ENCODE data around the gene KLHL24.
A peak's percentile ranks its signal among the peaks of the same experiment; 100 is the strongest.

Gene KLHL24, protein sequence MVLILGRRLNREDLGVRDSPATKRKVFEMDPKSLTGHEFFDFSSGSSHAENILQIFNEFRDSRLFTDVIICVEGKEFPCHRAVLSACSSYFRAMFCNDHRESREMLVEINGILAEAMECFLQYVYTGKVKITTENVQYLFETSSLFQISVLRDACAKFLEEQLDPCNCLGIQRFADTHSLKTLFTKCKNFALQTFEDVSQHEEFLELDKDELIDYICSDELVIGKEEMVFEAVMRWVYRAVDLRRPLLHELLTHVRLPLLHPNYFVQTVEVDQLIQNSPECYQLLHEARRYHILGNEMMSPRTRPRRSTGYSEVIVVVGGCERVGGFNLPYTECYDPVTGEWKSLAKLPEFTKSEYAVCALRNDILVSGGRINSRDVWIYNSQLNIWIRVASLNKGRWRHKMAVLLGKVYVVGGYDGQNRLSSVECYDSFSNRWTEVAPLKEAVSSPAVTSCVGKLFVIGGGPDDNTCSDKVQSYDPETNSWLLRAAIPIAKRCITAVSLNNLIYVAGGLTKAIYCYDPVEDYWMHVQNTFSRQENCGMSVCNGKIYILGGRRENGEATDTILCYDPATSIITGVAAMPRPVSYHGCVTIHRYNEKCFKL

DNA sequence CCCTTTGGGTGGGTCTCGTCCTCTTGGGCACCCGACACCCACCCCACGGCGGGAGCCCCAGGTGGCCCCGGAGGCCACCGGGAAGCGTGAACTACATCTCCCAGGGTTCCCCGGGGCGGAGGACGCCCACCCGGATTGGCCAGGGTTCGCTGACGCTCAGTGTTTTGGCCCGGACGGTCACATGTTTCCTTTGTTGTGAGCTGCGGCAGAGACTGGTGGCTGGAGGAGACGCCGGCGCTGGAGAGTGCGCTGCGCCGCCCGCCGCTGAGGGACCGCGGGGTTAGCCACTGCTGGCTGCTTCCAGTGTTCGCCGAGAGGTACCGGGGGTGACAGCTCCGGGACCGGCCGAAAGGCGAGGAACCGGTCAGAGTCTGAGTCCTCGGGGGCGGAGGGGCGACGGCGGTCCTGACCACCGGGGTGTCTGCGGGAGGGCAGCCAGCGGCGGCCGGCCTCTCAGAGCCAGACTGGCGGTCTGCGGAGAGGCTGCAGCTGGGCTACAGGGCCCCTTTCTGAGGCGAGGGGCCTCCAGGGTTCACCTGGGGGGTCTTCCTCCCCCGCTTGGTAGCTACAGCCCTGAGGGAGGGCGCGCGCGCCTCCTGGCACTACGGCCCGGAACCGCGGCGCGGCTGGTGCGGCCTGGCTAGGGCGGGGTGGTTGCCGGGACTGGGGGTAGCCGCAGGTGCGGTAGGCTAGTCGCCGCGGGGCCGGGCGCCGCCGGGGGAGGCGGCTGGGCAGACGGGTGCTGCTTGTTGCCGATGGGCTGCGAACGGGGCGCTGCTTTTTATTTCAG lies at the start of gene KLHL24:
Gene KLHL24, plus strand, starts transcription at position 193 of the 790 bp plus-strand sequence. CDS start 14,734 bp downstream, outside the sequence.
- peak; percentile 94 for DNase-seq (ENCODE audit: low read depth)
- peak within 1 kb of the TSS; percentile 92 for H3K4me3 ChIP-seq (replicated peaks; ENCODE audit: low read depth, low read length)
- TF ChIP-seq CTCF (IDR thresholded peaks at IDR 0.05; ENCODE audit: low read length, missing control alignments), result no peak

DNA sequence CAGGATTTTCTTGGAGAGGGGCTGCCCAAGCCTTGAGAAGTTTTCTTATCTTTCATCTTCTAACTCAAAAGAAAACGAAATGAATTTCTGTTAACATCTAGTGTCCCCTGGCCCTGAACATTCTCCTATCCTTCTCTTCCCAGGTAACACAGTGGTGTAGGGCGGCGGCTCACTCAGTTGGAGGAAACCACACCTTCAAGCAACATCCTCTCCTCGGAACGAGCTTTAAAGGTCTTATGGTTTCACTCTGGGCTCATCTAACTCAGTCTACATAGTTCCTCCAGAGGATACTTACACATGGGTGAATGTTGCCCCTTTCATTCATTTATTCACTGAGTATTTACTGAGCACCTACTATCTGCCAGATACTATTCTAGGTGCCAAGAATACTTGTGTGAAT lies 48.9 kb upstream of the KLHL24 start:
- no peak overlapping the region for H3K4me3 ChIP-seq (replicated peaks; ENCODE audit: low read depth, low read length)
- no peak for DNase-seq (ENCODE audit: low read depth)
- TF ChIP-seq CTCF (IDR thresholded peaks at IDR 0.05; ENCODE audit: low read length, missing control alignments), result no peak

DNA sequence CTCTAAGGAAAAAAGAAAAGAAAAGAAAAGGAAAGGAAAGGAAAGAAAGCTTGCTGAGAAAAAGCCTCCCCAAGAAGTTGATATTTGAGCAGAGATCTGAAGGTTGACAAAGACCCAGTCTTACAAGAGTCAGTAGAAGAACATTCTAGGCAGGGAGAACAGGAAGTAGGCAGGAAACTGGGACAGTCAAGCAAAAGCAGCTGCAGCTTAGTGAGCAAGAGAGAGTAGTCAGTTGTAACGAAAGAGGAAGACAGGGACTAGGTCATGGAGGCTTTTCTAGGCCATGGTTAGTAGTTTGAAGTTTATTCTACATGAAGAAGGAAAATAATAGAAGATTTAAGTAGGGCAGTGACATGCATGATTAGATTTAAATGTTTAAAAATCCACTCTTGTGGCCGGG lies 48.1 kb upstream of the KLHL24 start:
- H3K4me3 ChIP-seq (replicated peaks; ENCODE audit: low read depth, low read length), result no peak overlapping the region
- no peak for TF ChIP-seq CTCF (IDR thresholded peaks at IDR 0.05; ENCODE audit: low read length, missing control alignments)
- DNase-seq (ENCODE audit: low read depth), result peak; percentile 19

DNA sequence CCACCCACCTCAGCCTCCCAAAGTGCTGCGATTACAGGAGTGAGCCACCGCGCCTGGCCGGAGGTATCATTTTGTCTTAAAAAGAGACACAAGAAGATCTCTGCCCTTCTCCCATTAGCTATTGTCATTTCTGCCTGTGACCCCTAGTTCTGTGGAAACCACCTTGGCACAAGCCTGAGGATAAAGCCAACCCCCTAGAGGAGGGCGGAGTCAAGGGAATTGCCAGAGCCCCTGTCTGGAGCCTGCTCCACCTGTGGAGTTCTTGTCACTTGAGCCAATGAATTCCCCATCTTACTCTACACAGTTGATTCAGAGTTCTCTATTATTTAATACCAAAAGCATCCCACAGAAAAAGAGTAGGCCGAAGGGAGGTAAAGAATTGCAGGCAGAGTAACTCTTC lies 45.0 kb upstream of the KLHL24 start:
- DNase-seq (ENCODE audit: low read depth), result no peak
- no peak overlapping the region for H3K4me3 ChIP-seq (replicated peaks; ENCODE audit: low read depth, low read length)
- TF ChIP-seq CTCF (IDR thresholded peaks at IDR 0.05; ENCODE audit: low read length, missing control alignments), result no peak

GRCh38 chr3:183591881-183592521 lies 43.4 kb upstream of the KLHL24 start:
- peak; percentile 15 for DNase-seq (ENCODE audit: low read depth)
- H3K4me3 ChIP-seq (replicated peaks; ENCODE audit: low read depth, low read length), result no peak overlapping the region
- peak; percentile 30 for TF ChIP-seq CTCF (IDR thresholded peaks at IDR 0.05; ENCODE audit: low read length, missing control alignments)

GRCh38 chr3:183592821-183593220 lies 42.6 kb upstream of the KLHL24 start:
- TF ChIP-seq CTCF (IDR thresholded peaks at IDR 0.05; ENCODE audit: low read length, missing control alignments), result no peak
- no peak for DNase-seq (ENCODE audit: low read depth)
- H3K4me3 ChIP-seq (replicated peaks; ENCODE audit: low read depth, low read length), result no peak overlapping the region

Data from fibroblast of pulmonary artery (primary cell).